IPS-20b (cell line): ENCODE data around the gene CCNF.
"Not testable (repeated sequence)": the region's sequence is repeated elsewhere in the genome, so short reads cannot be mapped to it uniquely, and the experiment has no call there.

Experiments
- H3K27ac ChIP-seq: one replicate; pipeline ENCODE4 v1.5.1; 2013; ENCODE audit warnings: low read length
- H3K27me3 ChIP-seq: 2 replicates; pipeline ENCODE4 v1.6.1; 2013; ENCODE audit warnings: mild to moderate bottlenecking, low read length, inconsistent platforms; ENCODE audit not compliant: insufficient read depth
- H3K36me3 ChIP-seq: 2 replicates; pipeline ENCODE4 v1.6.1; 2013; ENCODE audit warnings: low read depth, mild to moderate bottlenecking, inconsistent platforms, low read length, moderate library complexity; ENCODE audit not compliant: insufficient read depth
- H3K4me1 ChIP-seq: 2 replicates; pipeline ENCODE4 v1.6.1; 2013; ENCODE audit warnings: mild to moderate bottlenecking, control low read depth, inconsistent platforms, low read length, moderate library complexity; ENCODE audit not compliant: insufficient read depth
- H3K4me3 ChIP-seq: 2 replicates; pipeline ENCODE4 v1.5.1; 2013; ENCODE audit warnings: mild to moderate bottlenecking, low read length, inconsistent platforms
- H3K9ac ChIP-seq: 2 replicates; pipeline ENCODE4 v1.6.1; 2013; ENCODE audit warnings: low read depth, mild to moderate bottlenecking, inconsistent platforms, low read length, moderate library complexity
- H3K9me3 ChIP-seq: 2 replicates; pipeline ENCODE4 v1.6.1; 2013; ENCODE audit warnings: mild to moderate bottlenecking, low read depth, low read length, inconsistent platforms; ENCODE audit not compliant: insufficient read depth

Gene CCNF

GRCh38 chr16:2429771-2430663, 770 bp downstream of the CCNF start:
- peak overlapping the region; percentile 91 for H3K9ac ChIP-seq
- no peak overlapping the region for H3K27ac ChIP-seq
- H3K9me3 ChIP-seq, result no peaks in the 10 kb centered on the region
- H3K36me3 ChIP-seq, result peaks cover 43% of the 10 kb centered on the region
- H3K4me3 ChIP-seq, result peak overlapping the region; percentile 97
- peaks cover 8% of the 10 kb centered on the region; the same call in 1 of the 2 replicates for H3K4me1 ChIP-seq
- H3K27me3 ChIP-seq, result peaks cover 11% of the 10 kb centered on the region

DNA sequence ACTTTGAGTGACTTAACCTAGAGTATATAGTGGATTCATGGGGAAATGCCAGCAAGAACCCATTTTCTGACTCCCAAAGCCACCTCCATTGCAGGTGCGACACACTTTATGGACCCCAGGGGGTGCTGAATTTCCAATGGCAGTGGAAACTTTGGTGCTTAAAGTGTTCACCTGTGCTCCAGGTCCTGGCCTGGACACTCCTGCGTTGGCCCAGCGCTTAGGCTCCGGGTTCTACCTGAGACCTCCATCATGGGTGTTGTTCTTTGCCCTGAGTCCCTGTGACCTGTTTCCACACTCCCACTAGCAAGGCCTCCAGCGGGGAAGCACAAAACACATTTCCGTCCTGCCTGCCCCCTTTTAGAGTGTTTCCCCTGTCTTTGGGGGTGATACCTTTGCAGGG, 3.0 kb downstream of the CCNF start:
- Histone ChIP-seq H3K9me3 (no peaks in the 10 kb centered on the region), H3K27me3 (peaks cover 11% of the 10 kb centered on the region), H3K9ac (no peak overlapping the region), H3K4me1 (peaks cover 8% of the 10 kb centered on the region; the same call in 1 of the 2 replicates), H3K4me3 (no peak overlapping the region), H3K36me3 (peaks cover 60% of the 10 kb centered on the region), H3K27ac (no peak overlapping the region)

DNA sequence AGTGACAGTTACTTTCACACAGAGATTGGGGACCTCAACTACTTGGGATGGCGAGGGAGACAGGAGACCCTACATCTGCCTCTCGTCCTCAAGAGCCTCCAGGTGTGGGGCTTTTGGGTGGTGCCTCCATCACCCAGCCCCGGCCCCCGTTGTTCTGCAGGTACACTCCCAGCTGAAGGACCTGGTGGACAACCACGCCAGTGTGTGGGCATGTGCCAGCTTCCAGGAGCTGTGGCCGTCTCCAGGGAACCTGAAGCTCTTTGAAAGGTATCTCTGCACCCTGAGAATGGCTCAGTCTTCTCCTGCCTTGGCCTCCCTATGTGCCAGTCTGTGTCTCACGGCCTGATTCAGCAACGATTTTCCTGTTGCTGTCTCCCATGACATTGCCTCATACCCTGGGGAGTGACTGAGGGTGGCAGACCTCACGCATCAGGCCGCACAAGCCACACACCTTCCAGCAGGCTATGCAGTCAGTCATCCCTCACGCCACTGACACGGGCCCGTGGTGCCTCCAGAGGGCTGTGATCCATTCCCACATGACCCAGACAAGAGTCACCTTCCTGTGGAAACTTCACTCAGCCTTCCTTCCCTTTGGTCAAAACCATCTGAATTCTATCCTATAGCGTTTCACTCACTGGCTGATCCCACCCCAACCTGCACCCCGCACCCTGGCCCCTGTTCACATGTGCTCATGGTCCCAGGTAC, 3.7 kb downstream of the CCNF start:
- no peaks in the 10 kb centered on the region for H3K9me3 ChIP-seq
- H3K27ac ChIP-seq, result no peak overlapping the region
- peaks cover 67% of the 10 kb centered on the region for H3K36me3 ChIP-seq
- no peak overlapping the region for H3K9ac ChIP-seq
- H3K27me3 ChIP-seq, result peaks cover 5% of the 10 kb centered on the region
- H3K4me1 ChIP-seq, result peaks cover 8% of the 10 kb centered on the region; the same call in 1 of the 2 replicates
- H3K4me3 ChIP-seq, result no peak overlapping the region

DNA sequence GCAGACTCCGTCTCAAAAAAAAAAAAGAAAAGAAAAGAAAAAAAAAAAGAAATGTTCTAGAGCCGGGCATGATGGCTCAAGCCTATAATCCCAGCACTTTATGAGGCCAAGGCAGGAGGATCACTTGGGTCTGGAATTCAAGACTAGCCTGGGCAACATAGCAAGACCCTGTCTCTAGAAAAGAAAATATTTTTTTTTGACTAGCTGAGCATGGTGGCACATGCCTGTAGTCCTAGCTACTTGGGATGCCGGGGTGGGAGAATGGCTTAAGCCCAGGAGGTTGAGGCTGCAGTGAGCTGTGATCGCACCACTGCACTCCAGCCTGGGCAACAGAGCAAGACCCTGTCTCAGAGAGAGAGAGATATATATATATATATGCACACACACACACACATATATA, 6.0 kb downstream of the CCNF start:
- H3K27ac ChIP-seq, H3K4me3 ChIP-seq, H3K9ac ChIP-seq, H3K27me3 ChIP-seq, H3K4me1 ChIP-seq, H3K9me3 ChIP-seq: not testable (repeated sequence)
- peaks cover 90% of the 10 kb centered on the region for H3K36me3 ChIP-seq

GRCh38 chr16:2436110-2436509, 6.9 kb downstream of the CCNF start:
- Histone ChIP-seq H3K27ac (no peak overlapping the region), H3K4me3 (no peak overlapping the region), H3K27me3 (no peaks in the 10 kb centered on the region), H3K36me3 (peaks cover 91% of the 10 kb centered on the region), H3K4me1 (no peaks in the 10 kb centered on the region), H3K9me3 (no peaks in the 10 kb centered on the region), H3K9ac (no peak overlapping the region)

DNA sequence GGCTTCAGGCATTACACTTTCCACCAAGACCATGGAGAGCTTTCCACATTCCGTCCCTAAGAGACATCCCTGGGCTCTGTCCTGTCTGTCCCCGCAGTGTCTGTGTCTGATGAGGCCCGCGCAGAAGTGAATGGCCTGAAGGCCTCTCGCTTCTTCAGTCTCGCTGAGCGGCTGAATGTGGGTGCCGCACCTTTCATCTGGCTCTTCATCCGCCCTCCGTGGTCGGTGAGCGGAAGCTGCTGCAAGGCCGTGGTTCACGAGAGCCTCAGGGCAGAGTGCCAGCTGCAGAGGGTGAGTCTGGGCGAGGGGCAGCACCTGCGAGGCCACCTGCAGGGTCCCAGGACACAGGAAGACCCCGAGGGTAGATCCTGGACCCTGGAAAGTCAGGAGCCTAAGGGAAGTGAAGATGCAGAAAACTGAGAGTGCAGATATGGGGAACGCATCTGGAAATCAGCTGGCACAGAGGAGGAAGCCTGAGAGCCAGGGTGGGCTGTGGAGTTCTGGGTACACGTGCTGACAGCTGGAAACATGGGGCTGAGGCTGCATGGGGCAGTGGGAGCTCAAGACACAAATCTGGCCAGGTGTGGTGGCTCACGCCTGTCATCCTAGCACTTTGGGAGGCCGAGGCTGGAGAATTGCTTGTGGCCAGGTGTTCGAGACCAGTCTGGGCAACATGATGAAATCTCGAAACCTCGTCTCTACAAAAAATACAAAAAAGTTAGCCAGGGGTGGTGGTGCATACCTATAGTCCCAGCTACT, 8.0 kb downstream of the CCNF start:
- no peaks in the 10 kb centered on the region for H3K4me1 ChIP-seq
- H3K9me3 ChIP-seq, result no peaks in the 10 kb centered on the region
- peaks cover 83% of the 10 kb centered on the region for H3K36me3 ChIP-seq
- no peak overlapping the region for H3K4me3 ChIP-seq
- no peaks in the 10 kb centered on the region for H3K27me3 ChIP-seq
- no peak overlapping the region for H3K27ac ChIP-seq
- no peak overlapping the region for H3K9ac ChIP-seq

DNA sequence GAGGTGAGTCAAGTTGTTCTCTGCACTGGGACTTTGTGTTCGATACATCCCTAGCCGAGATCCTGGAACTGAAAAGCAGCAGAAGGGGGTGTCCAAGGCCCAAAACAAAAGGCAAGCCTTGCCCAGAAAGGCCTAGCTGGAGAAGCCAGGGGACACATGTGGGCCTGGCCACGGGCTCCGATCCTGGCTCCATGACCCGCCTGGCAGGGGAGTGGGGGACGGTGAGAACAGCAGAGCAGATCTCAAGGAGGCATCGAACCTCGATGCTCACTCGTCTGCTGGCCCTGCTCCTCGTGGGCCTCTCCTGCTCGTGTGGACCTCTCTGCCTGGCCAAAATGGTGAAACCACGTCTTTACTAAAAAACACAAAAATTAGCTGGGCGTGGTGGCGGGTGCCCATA, 8.9 kb downstream of the CCNF start:
- peaks cover 75% of the 10 kb centered on the region for H3K36me3 ChIP-seq
- H3K4me3 ChIP-seq, result no peak overlapping the region
- no peaks in the 10 kb centered on the region for H3K27me3 ChIP-seq
- H3K9me3 ChIP-seq, result no peaks in the 10 kb centered on the region
- H3K4me1 ChIP-seq, result no peaks in the 10 kb centered on the region
- no peak overlapping the region for H3K27ac ChIP-seq
- no peak overlapping the region for H3K9ac ChIP-seq

- no peak overlapping the region for H3K9ac ChIP-seq
- no peaks in the 10 kb centered on the region for H3K27me3 ChIP-seq
- no peaks in the 10 kb centered on the region for H3K4me1 ChIP-seq
- no peak overlapping the region for H3K4me3 ChIP-seq
- peaks cover 72% of the 10 kb centered on the region for H3K36me3 ChIP-seq
- H3K27ac ChIP-seq, result no peak overlapping the region
- no peaks in the 10 kb centered on the region for H3K9me3 ChIP-seq
Observed at GRCh38 chr16:2439598-2439997, 10.4 kb downstream of the CCNF start.

- H3K4me3 ChIP-seq, H3K9ac ChIP-seq, H3K27me3 ChIP-seq, H3K4me1 ChIP-seq, H3K27ac ChIP-seq, H3K9me3 ChIP-seq: not testable (repeated sequence)
- H3K36me3 ChIP-seq, result peaks cover 78% of the 10 kb centered on the region
Observed at GRCh38 chr16:2441143-2441804, 12.0 kb downstream of the CCNF start.

DNA sequence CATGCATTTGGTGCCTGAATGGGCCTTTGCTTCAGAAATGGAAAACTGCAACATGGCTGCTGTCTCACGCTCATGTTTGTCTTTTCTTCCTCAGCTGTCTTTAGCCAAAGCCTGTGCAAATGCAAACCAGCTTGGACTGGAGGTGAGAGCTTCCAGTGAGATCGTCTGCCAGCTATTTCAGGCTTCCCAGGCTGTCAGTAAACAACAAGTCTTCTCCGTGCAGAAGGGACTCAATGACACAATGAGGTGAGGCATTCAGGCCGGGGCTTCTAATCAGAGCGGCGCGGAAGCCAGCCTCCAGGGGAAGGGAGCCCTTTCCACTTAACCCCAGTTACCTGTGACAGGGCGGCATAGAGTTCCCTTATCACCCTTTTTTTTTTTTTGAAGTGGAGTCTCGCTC, 14.3 kb downstream of the CCNF start:
- no peaks in the 10 kb centered on the region for H3K9me3 ChIP-seq
- no peak overlapping the region for H3K4me3 ChIP-seq
- peaks cover 78% of the 10 kb centered on the region for H3K36me3 ChIP-seq
- no peaks in the 10 kb centered on the region for H3K27me3 ChIP-seq
- H3K4me1 ChIP-seq, result no peaks in the 10 kb centered on the region
- no peak overlapping the region for H3K27ac ChIP-seq
- H3K9ac ChIP-seq, result no peak overlapping the region

- no peak overlapping the region for H3K4me3 ChIP-seq
- H3K9ac ChIP-seq, result no peak overlapping the region
- H3K36me3 ChIP-seq, result peaks cover 89% of the 10 kb centered on the region
- H3K4me1 ChIP-seq, result no peaks in the 10 kb centered on the region
- no peak overlapping the region for H3K27ac ChIP-seq
- no peaks in the 10 kb centered on the region for H3K9me3 ChIP-seq
- H3K27me3 ChIP-seq, result no peaks in the 10 kb centered on the region
Observed at GRCh38 chr16:2447920-2448583, 18.8 kb downstream of the CCNF start.
